Neural progenitor cell (in vitro differentiated cells): ENCODE data around the gene QPCTL.

Experiments
- EZH2 ChIP-seq: fragments of 200-600 bp; sonication (generic); IDR thresholded peaks from 2 replicates; pipeline ENCODE4 v1.6.1; 2017; ENCODE audit warnings: antibody characterized with exemption, mild to moderate bottlenecking, moderate library complexity
- EZH2phosphoT487 ChIP-seq: fragments of 200-600 bp; sonication (generic); IDR thresholded peaks from 2 replicates; pipeline ENCODE4 v1.6.1; 2017; ENCODE audit warnings: antibody characterized with exemption

GRCh38 chr19:45664575-45664974, 27.9 kb upstream of the QPCTL start:
- no peak for TF ChIP-seq EZH2phosphoT487
- TF ChIP-seq EZH2: no peak
